ENCODE data around the gene NEGR1. TPM values are rescaled to one million over a fixed set of nuclear protein-coding genes. Genes with fewer than 3 reads are reported as not detected.

NEGR1 gene
- total RNA-seq, 6 donors from 2014 or later: 3.1 to 14.7 (median 8.9) TPM

- Histone ChIP-seq H3K27me3 (no peaks in the 10 kb centered on the region), H3K36me3 (no peaks in the 10 kb centered on the region), H3K4me3 (no peak overlapping the region), H3K4me1 (no peaks in the 10 kb centered on the region), H3K27ac (no peak overlapping the region), H3K9me3 (no peaks in the 10 kb centered on the region)
- TF ChIP-seq POLR2A (IDR thresholded peaks at IDR 0.05) (no peak), CTCF (IDR thresholded peaks at IDR 0.05) (no peak), EP300 (IDR thresholded peaks at IDR 0.05) (no peak), POLR2AphosphoS5 (IDR thresholded peaks at IDR 0.05) (no peak)
- DNase-seq (no peak), ATAC-seq (ENCODE audit: low FRiP score in 2 of 2) (no peak)
- 74 to 77% methylated on average over 1 of the region's 1 CpG for WGBS, 2 donors
Measured at GRCh38 chr1:71695084-71695483, 587.3 kb downstream of the NEGR1 start.

DNA sequence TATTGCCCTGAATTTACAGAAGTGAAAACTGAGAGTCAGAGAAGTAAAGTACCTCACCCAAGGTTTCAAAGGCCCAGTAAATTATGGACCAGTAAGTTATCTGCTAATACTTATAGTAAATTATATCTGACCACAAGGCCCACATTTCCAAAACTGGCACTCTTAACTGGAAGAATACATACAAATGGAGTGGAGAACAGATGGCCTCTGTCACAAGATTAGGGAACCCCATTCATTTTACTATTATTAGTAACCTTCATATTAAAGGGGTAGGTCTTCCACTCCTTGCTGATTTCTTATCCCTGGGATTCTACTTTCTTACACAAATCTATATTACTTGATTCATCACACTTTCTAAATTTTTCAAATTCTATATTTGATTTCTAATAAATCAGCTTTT is 588.8 kb downstream of the NEGR1 start:
- H3K4me3 ChIP-seq: no peak overlapping the region
- H3K27ac ChIP-seq: no peak overlapping the region
- H3K4me1 ChIP-seq: no peaks in the 10 kb centered on the region
- H3K27me3 ChIP-seq: no peaks in the 10 kb centered on the region
- no peaks in the 10 kb centered on the region for H3K36me3 ChIP-seq
- DNase-seq: no peak
- no peak for ATAC-seq (ENCODE audit: low FRiP score in 2 of 2)
- TF ChIP-seq POLR2A (IDR thresholded peaks at IDR 0.05) (no peak), CTCF (IDR thresholded peaks at IDR 0.05) (no peak), EP300 (IDR thresholded peaks at IDR 0.05) (no peak), POLR2AphosphoS5 (IDR thresholded peaks at IDR 0.05) (no peak)
- H3K9me3 ChIP-seq: no peaks in the 10 kb centered on the region

GRCh38 chr1:71689635-71690034 is 592.7 kb downstream of the NEGR1 start:
- DNase-seq (no peak), ATAC-seq (ENCODE audit: low FRiP score in 2 of 2) (no peak)
- no peak overlapping the region for H3K27ac ChIP-seq
- WGBS, 2 donors: 72 to 79% methylated on average over 2 of the region's 2 CpGs
- H3K4me1 ChIP-seq: no peaks in the 10 kb centered on the region
- H3K36me3 ChIP-seq: no peaks in the 10 kb centered on the region
- no peaks in the 10 kb centered on the region for H3K27me3 ChIP-seq
- no peak overlapping the region for H3K4me3 ChIP-seq
- TF ChIP-seq POLR2A (IDR thresholded peaks at IDR 0.05): no peak
- no peak for TF ChIP-seq POLR2AphosphoS5 (IDR thresholded peaks at IDR 0.05)
- no peak for TF ChIP-seq CTCF (IDR thresholded peaks at IDR 0.05)
- no peak for TF ChIP-seq EP300 (IDR thresholded peaks at IDR 0.05)
- no peaks in the 10 kb centered on the region for H3K9me3 ChIP-seq

DNA sequence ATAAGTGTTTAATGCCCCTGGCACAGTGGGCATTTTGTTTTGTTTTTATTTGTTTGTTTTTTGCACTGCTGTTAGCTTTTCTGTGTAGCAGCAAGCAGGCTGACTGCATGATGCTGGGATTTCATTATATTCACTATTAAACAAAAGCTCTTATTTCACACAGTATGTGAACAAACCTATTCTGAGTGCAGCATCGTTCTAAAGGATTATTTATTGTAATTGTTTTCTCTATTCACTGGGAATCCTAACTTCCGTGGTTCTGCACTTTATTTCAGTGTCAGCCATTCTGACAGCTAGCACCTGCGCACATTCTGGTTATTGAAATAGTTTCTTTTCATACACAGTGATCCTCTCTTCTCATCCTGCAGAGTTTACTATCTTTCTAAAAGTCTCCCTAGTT is 595.0 kb downstream of the NEGR1 start:
- H3K4me1 ChIP-seq: no peaks in the 10 kb centered on the region
- no peak overlapping the region for H3K27ac ChIP-seq
- no peaks in the 10 kb centered on the region for H3K9me3 ChIP-seq
- WGBS, 2 donors: 77 to 80% methylated on average over 3 of the region's 3 CpGs
- TF ChIP-seq POLR2A (IDR thresholded peaks at IDR 0.05) (no peak), CTCF (IDR thresholded peaks at IDR 0.05) (no peak), EP300 (IDR thresholded peaks at IDR 0.05) (no peak), POLR2AphosphoS5 (IDR thresholded peaks at IDR 0.05) (no peak)
- DNase-seq: no peak
- no peak overlapping the region for H3K4me3 ChIP-seq
- ATAC-seq (ENCODE audit: low FRiP score in 2 of 2): no peak
- no peaks in the 10 kb centered on the region for H3K36me3 ChIP-seq
- no peaks in the 10 kb centered on the region for H3K27me3 ChIP-seq

- WGBS, 2 donors: 63 to 70% methylated on average over 7 of the region's 7 CpGs
- TF ChIP-seq POLR2AphosphoS5 (IDR thresholded peaks at IDR 0.05) (no peak), CTCF (IDR thresholded peaks at IDR 0.05) (no peak), POLR2A (IDR thresholded peaks at IDR 0.05) (no peak), EP300 (IDR thresholded peaks at IDR 0.05) (no peak)
Measured at GRCh38 chr1:71676979-71677925, 605.1 kb downstream of the NEGR1 start.

More at GRCh38 chr1:71676979-71677925, 605.1 kb downstream of the NEGR1 start:
- ATAC-seq (ENCODE audit: low FRiP score in 2 of 2) (no peak), DNase-seq (no peak)
- Histone ChIP-seq H3K36me3 (no peaks in the 10 kb centered on the region), H3K4me1 (no peaks in the 10 kb centered on the region), H3K27ac (no peak overlapping the region), H3K27me3 (no peaks in the 10 kb centered on the region), H3K4me3 (no peak overlapping the region), H3K9me3 (no peaks in the 10 kb centered on the region)

All from upper lobe of left lung (tissue), 6 donors.